Neutrophil (primary cell): ENCODE measurements around the gene GRIK2.

Experiments
- H3K27ac ChIP-seq: fragments of 200-600 bp; sonication (generic); 2 replicates; pipeline ENCODE4 v1.5.1; 2016; ENCODE audit warnings: mild to moderate bottlenecking, moderate library complexity
- H3K27me3 ChIP-seq: fragments of 200-600 bp; sonication (generic); 2 replicates; pipeline ENCODE4 v1.6.0; 2016; ENCODE audit warnings: mild to moderate bottlenecking
- H3K36me3 ChIP-seq: fragments of 200-600 bp; sonication (generic); 2 replicates; pipeline ENCODE4 v1.5.1; 2017
- H3K4me1 ChIP-seq, 2 experiments: fragments of 200-600 bp in 1 of 2; sonication (generic) in 1 of 2; 1 replicate in 1 of 2; 2 replicates in 1 of 2; pipeline versions ENCODE4 v1.5.1 to v1.6.1; 2013 to 2016; ENCODE audit warnings: low read depth in 1 of 2, low read length in 1 of 2, mild to moderate bottlenecking in 1 of 2, moderate library complexity in 1 of 2; ENCODE audit not compliant: control insufficient read depth in 1 of 2, insufficient read depth in 1 of 2
- H3K4me3 ChIP-seq, 2 experiments: fragments of 200-600 bp in 1 of 2; sonication (generic) in 1 of 2; 1 replicate in 1 of 2; 2 replicates in 1 of 2; pipeline ENCODE4 v1.5.1; 2013 to 2016; ENCODE audit warnings: low read depth in 1 of 2, low read length in 1 of 2, mild to moderate bottlenecking in 1 of 2, moderate library complexity in 1 of 2
- H3K9me3 ChIP-seq: fragments of 200-600 bp; sonication (generic); 2 replicates; pipeline ENCODE4 v1.5.1; 2016
- TF ChIP-seq, protein P1 (sequence below): fragments of 200-600 bp; sonication (generic); IDR thresholded peaks from 2 replicates; pipeline ENCODE4 v1.5.1; 2016; ENCODE audit warnings: antibody characterized with exemption

The GRIK2 gene

DNA sequence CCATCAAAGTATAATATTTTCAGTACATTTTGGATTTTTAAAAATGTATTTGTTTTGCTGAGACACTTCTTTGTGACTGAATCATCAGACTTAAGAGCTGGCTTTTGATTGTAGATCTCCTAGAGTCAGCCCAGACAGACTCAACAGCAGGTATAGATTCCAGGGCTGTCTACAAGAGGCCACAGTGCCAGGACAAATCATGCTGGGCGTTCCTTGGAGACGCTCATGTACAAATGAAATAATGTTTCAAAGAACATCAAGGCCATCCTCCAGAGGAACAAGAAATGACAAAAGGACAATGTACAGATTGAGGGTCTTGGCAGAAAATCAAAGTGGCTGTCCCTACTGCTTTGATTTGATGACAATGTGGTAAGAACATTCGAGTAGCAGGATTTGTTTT is 369.3 kb downstream of the GRIK2 start:
- no peaks in the 10 kb centered on the region for H3K9me3 ChIP-seq
- no peak overlapping the region for H3K27ac ChIP-seq
- no peak overlapping the region for H3K4me3 ChIP-seq
- H3K36me3 ChIP-seq: no peaks in the 10 kb centered on the region
- peaks cover 0 to 4% of the 10 kb centered on the region in 2 experiments for H3K4me1 ChIP-seq
- H3K27me3 ChIP-seq: no peaks in the 10 kb centered on the region
- TF ChIP-seq, protein P1, sequence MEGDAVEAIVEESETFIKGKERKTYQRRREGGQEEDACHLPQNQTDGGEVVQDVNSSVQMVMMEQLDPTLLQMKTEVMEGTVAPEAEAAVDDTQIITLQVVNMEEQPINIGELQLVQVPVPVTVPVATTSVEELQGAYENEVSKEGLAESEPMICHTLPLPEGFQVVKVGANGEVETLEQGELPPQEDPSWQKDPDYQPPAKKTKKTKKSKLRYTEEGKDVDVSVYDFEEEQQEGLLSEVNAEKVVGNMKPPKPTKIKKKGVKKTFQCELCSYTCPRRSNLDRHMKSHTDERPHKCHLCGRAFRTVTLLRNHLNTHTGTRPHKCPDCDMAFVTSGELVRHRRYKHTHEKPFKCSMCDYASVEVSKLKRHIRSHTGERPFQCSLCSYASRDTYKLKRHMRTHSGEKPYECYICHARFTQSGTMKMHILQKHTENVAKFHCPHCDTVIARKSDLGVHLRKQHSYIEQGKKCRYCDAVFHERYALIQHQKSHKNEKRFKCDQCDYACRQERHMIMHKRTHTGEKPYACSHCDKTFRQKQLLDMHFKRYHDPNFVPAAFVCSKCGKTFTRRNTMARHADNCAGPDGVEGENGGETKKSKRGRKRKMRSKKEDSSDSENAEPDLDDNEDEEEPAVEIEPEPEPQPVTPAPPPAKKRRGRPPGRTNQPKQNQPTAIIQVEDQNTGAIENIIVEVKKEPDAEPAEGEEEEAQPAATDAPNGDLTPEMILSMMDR: no peak

DNA sequence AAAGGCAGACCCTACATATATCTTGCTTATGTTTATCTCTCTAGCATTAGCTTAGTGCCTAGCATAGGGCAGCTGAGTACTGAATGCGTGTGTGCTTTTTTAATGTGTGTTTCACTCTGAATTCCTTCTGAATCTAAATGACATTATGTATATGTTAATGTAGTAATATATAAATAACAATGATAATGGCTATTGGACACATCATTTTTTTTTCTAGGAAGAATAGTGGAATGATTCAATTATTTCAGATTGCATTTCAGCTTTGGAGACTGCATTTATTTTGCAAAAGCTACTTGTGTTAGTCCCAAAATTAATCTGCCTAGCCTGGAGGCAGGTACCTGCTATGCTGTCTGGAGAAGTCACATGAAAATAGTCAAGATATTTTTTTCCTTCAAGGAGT is 371.8 kb downstream of the GRIK2 start:
- H3K27me3 ChIP-seq: no peaks in the 10 kb centered on the region
- no peaks in the 10 kb centered on the region for H3K36me3 ChIP-seq
- H3K4me1 ChIP-seq: peaks cover 0 to 4% of the 10 kb centered on the region in 2 experiments
- TF ChIP-seq, protein P1: no peak
- no peak overlapping the region for H3K4me3 ChIP-seq
- no peaks in the 10 kb centered on the region for H3K9me3 ChIP-seq
- no peak overlapping the region for H3K27ac ChIP-seq

DNA sequence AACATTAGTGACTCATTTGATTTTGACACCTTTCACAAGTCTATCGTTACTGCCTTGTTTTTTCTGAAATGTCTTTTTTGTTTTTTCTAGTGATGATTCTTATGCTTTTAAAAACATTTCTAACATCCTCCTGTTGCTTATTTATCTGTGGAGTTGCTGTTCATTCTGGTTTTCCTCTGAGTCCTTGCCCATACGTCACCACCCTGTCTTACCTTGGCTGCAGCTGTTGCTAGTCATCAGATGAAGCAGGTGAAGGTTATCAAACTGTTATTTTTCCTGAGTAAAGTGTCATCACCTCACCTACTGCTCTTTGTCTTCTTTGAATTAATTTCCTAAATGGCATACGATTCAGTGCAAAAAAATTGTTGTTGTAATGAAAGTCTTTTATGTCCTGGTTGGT is 376.6 kb downstream of the GRIK2 start:
- Histone ChIP-seq H3K27ac (no peak overlapping the region), H3K9me3 (no peaks in the 10 kb centered on the region), H3K4me3 (no peak overlapping the region), H3K36me3 (no peaks in the 10 kb centered on the region), H3K27me3 (no peaks in the 10 kb centered on the region), H3K4me1 (no peaks in the 10 kb centered on the region)
- TF ChIP-seq, protein P1: no peak

- Histone ChIP-seq H3K36me3 (no peaks in the 10 kb centered on the region), H3K4me1 (no peaks in the 10 kb centered on the region), H3K27me3 (no peaks in the 10 kb centered on the region), H3K27ac (no peak overlapping the region), H3K4me3 (no peak overlapping the region), H3K9me3 (no peaks in the 10 kb centered on the region)
- TF ChIP-seq, protein P1: no peak
Measured at GRCh38 chr6:101776919-101777350, 383.4 kb downstream of the GRIK2 start.

- Histone ChIP-seq H3K4me1 (no peaks in the 10 kb centered on the region), H3K36me3 (no peaks in the 10 kb centered on the region), H3K4me3 (no peak overlapping the region), H3K27ac (no peak overlapping the region), H3K27me3 (no peaks in the 10 kb centered on the region), H3K9me3 (no peaks in the 10 kb centered on the region)
- TF ChIP-seq, protein P1: no peak
Measured at GRCh38 chr6:101777646-101778045, 384.1 kb downstream of the GRIK2 start.
